AG04449 (cell line): ENCODE measurements around the gene DRD2.

Source experiments
- CTCF ChIA-PET: fragments of 350-600 bp; formaldehyde crosslinking; extraction: SDS; loops from one replicate; lab custom pipeline; 2021; ENCODE audit warnings: antibody characterized with exemption; lab: Yijun Ruan, JAX
- POLR2A ChIA-PET: fragments of 400-600, 350-600 bp; formaldehyde crosslinking; extraction: SDS; loops from one replicate; lab custom pipeline; 2020; ENCODE audit warnings: antibody characterized with exemption, inconsistent platforms; lab: Yijun Ruan, JAX
- DNase-seq: peaks from one replicate; pipeline ENCODE4 v3.0.0-alpha.2; 2010; ENCODE audit warnings: low read depth, low spot score
- H3K4me3 ChIP-seq: 2 replicates; pipeline ENCODE4 v1.5.1; 2011; ENCODE audit warnings: low read depth, mild to moderate bottlenecking, control low read depth, low read length
- TF ChIP-seq, protein P1 (sequence below): IDR thresholded peaks from one replicate; pipeline ENCODE4 v1.5.1; 2011; ENCODE audit warnings: mild to moderate bottlenecking, moderate library complexity, low read length, control low read depth, inconsistent platforms; ENCODE audit not compliant: insufficient read depth; ENCODE audit errors: missing control alignments

DRD2 gene

DNA sequence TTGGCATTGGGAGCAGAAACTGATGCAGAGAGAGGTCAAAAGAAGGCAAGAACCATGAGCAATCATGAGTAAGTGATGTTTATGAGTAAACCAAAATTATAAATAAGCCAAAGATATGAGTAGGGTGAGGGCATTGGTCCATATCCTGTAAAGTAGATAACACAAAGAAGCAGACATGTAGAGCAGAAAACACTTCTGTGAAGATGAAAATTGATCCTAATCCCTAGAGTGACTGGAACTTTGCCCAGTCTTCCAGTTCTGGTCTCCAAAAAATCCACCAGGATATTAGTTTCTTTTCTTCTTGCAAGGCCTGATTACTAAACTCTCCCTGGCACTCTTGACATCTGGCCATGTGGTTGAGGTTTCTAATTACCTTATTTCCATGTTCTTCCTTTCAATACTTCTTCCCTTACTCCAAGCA lies 13.7 kb upstream of the DRD2 start:
- POLR2A ChIA-PET, result no interaction called here
- TF ChIP-seq, protein P1, sequence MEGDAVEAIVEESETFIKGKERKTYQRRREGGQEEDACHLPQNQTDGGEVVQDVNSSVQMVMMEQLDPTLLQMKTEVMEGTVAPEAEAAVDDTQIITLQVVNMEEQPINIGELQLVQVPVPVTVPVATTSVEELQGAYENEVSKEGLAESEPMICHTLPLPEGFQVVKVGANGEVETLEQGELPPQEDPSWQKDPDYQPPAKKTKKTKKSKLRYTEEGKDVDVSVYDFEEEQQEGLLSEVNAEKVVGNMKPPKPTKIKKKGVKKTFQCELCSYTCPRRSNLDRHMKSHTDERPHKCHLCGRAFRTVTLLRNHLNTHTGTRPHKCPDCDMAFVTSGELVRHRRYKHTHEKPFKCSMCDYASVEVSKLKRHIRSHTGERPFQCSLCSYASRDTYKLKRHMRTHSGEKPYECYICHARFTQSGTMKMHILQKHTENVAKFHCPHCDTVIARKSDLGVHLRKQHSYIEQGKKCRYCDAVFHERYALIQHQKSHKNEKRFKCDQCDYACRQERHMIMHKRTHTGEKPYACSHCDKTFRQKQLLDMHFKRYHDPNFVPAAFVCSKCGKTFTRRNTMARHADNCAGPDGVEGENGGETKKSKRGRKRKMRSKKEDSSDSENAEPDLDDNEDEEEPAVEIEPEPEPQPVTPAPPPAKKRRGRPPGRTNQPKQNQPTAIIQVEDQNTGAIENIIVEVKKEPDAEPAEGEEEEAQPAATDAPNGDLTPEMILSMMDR, result no peak
- no peak for DNase-seq
- CTCF ChIA-PET, result no interaction called here
- H3K4me3 ChIP-seq, result no peak overlapping the region

DNA sequence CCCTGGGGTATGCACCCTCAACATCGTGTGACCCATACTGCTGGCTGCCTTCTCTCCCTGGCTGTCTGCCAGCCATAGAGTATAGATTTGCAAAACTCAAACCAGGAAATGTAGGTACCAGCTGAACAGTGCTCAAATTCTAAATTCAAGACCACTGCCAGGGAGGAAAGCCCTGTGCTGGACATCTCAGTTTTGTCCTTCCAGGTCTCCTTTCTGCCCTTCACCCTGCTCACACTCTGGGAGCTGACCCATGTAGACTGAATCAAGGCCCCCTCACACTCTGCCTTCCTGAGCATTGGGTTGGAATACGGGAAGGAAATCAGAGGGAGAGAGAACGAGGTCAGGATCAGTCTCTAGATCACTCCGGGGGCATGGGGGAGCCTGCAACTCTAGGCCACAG lies 12.4 kb upstream of the DRD2 start:
- TF ChIP-seq, protein P1, result no peak
- ChIA-PET CTCF (no interaction called here), POLR2A (no interaction called here)
- no peak overlapping the region for H3K4me3 ChIP-seq
- no peak for DNase-seq

DNA sequence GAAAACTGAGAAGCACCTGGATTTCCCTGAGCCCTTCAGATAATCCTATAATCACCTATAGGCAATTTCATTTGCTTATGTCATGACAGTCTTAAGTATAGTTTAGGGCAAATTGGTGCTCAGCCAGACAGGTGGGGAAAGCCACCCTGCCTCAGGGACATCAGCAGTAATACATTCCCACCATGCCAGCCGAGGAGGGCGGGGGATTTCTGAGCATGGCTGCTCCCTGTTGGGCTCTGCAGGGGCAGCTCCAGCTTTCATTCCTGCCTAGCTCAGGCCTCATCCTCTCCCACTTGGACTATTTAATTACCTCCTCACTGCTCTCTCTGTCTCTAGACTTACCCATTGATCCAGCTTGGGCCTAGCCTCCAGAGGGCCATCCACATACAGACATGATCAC lies 9.0 kb upstream of the DRD2 start:
- ChIA-PET POLR2A (no interaction called here), CTCF (no interaction called here)

DNA sequence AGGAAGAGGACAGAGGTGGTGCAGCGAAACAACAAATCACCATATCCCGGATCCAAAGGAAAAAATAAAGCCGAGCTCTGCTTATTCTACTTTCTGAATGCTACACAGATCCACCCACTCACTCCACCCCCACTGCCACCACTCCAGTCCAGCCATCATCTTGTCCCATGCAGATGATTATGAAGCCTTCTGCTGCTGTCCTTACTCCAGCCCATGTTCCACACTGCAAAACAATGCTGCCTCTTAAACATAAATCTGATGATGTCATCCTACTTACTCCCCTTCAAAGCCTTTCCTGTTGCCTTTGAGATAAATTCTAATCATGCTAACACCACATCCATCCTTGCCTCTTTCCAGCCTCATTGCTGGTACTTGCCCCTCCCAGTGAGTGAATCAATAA lies 6.5 kb upstream of the DRD2 start:
- H3K4me3 ChIP-seq, result no peak overlapping the region
- DNase-seq, result no peak
- TF ChIP-seq, protein P1, result no peak
- ChIA-PET CTCF (no interaction called here), POLR2A (interaction anchor here (0.6 kb wide), 1 partner anchor 27 kb away, joined by 3 read pairs; no protein-coding TSS in a partner anchor)

More for the DNA sequence above, 9.0 kb upstream of the DRD2 start:
- TF ChIP-seq, protein P1, result no peak
- no peak overlapping the region for H3K4me3 ChIP-seq
- DNase-seq, result no peak

DNA sequence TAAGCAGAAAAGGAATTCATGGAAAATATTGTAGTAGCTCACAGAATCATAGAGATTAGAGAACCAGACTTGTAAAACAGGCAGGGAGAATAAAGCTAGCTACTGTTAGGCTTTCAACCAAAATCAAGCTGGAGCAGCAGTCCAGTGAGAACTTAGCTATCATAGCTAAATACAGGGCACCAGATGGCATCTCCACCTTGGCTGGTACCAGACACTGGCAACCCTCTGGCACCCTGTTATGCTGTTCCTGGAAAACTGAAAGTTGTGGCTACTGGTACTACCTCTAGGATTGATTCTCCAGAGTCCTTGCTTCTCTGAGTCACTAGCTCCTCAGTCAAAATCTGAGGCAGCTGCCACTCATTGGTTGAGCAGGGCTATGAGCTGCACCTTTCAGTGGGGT lies 6.0 kb upstream of the DRD2 start:
- no peak overlapping the region for H3K4me3 ChIP-seq
- CTCF ChIA-PET, result no interaction called here
- DNase-seq, result no peak
- TF ChIP-seq, protein P1, result no peak
- POLR2A ChIA-PET, result interaction anchor here (0.6 kb wide), 1 partner anchor 27 kb away, joined by 3 read pairs; no protein-coding TSS in a partner anchor

DNA sequence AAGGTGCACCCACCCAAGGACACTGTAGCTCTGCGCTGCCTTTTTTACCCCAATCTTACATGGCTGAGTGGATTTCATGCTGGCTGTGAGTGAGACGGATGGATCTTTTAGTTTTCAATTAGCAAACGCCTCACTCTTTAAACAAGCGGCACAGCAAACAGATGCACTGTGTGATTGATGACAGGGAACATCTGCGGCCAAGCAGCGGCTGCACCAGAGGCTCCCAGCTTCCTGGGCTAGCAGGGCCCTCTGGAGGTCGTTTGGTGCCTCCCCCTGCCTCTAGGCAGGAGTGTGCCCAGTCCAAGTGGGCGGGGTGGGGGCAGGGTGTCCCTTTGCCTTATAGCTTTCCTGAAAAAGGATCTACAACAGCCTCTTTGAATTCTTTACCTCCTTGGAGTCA lies 2.1 kb upstream of the DRD2 start:
- no peak overlapping the region for H3K4me3 ChIP-seq
- ChIA-PET CTCF (interaction anchor here (1.1 kb wide), 1 partner anchor 54 kb away, joined by 3 read pairs; no protein-coding TSS in a partner anchor), POLR2A (no interaction called here)
- TF ChIP-seq, protein P1, result no peak
- DNase-seq, result no peak
